HepG2 (cell line): Measurements from ENCODE around the gene NRN1L. TPM values are rescaled to one million over a fixed set of nuclear protein-coding genes. Genes with fewer than 3 reads are reported as not detected.

ENCODE experiments used
- ATAC-seq: fragments of 200-7000 bp; cut with Tn5 transposase; 3 replicates; pipeline ENCODE4 v1.9.1; 2020; ENCODE audit warnings: mild to moderate bottlenecking, moderate library complexity
- BruUV-seq: library from RNA; stranded (reverse); fragments of 400-500 nt; replicated peaks from 2 replicates; lab custom pipeline; 2021; lab: Mats Ljungman, UMichigan
- CTCF ChIA-PET: fragments of 300-600 bp; formaldehyde crosslinking; extraction: SDS; loops from one replicate; lab custom pipeline; 2021; ENCODE audit warnings: low total read pairs, inconsistent platforms, low intra/inter-chr PET ratio; lab: Yijun Ruan, JAX
- POLR2A ChIA-PET: fragments of 350-600 bp; sonication (Branson Sonifier 250); formaldehyde crosslinking; loops from one replicate; lab custom pipeline; 2020; ENCODE audit warnings: antibody characterized with exemption, inconsistent platforms; lab: Yijun Ruan, JAX
- DNase-seq: peaks from one replicate; pipeline ENCODE4 v3.0.0-alpha.2; 2015; ENCODE audit warnings: low spot score
- FAIRE-seq: peaks from 3 replicates; lab custom pipeline; 2011; peaks lifted over from hg19 to GRCh38; lab: Jason Lieb, UNC
- H2AFZ ChIP-seq: one replicate; pipeline ENCODE4 v1.6.1; 2011; ENCODE audit warnings: low read length, inconsistent platforms
- H3K27ac ChIP-seq: fragments of 300-600 bp; 3 replicates; pipeline ENCODE4 v1.8.0; 2011; ENCODE audit warnings: mixed run types, mild to moderate bottlenecking, mixed read lengths, low read length, inconsistent platforms; ENCODE audit not compliant: insufficient read depth; ENCODE audit errors: extremely low read length
- H3K27me3 ChIP-seq, 2 experiments: fragments of 200-600 bp in 1 of 2; 2 replicates in 1 of 2; 3 replicates in 1 of 2; pipeline versions ENCODE4 v1.6.0 to v1.8.0; 2011; ENCODE audit warnings: low read length in 2 of 2, mild to moderate bottlenecking in 2 of 2, moderate library complexity in 2 of 2, inconsistent platforms in 1 of 2; ENCODE audit not compliant: insufficient read depth in 2 of 2, control insufficient read depth in 1 of 2
- H3K36me3 ChIP-seq, 2 experiments: fragments of 200-600 bp in 1 of 2; replicated peaks in 1 of 2; 2 replicates in 1 of 2; 3 replicates in 1 of 2; pipeline versions ENCODE4 v1.5.1 to v1.8.0; 2011; ENCODE audit warnings: low read length in 2 of 2, inconsistent platforms in 1 of 2; ENCODE audit not compliant: insufficient read depth in 2 of 2, control insufficient read depth in 1 of 2
- H3K4me1 ChIP-seq: 2 replicates; pipeline ENCODE4 v1.5.1; 2012; ENCODE audit warnings: low read length, inconsistent platforms; ENCODE audit not compliant: insufficient read depth
- H3K4me2 ChIP-seq: 2 replicates; pipeline ENCODE4 v1.6.0; 2011; ENCODE audit warnings: low read depth, low read length, inconsistent platforms
- H3K4me3 ChIP-seq, 3 experiments: fragments of 200-600 bp in 1 of 3; sonication (generic), shearing (Covaris generic) in 1 of 3; replicated peaks in 1 of 3; 2 replicates each; pipeline ENCODE4 v1.5.1; 2011 to 2016; ENCODE audit warnings: low read length in 3 of 3, inconsistent platforms in 2 of 3, low read depth in 2 of 3, mild to moderate bottlenecking in 2 of 3, control low read depth in 1 of 3, mixed read lengths in 1 of 3; ENCODE audit not compliant: insufficient read depth in 1 of 3
- H3K79me2 ChIP-seq: one replicate; pipeline ENCODE4 v1.6.1; 2011; ENCODE audit warnings: low read length, inconsistent platforms; ENCODE audit not compliant: insufficient read depth
- H3K9ac ChIP-seq: 2 replicates; pipeline ENCODE4 v1.6.0; 2011; ENCODE audit warnings: mild to moderate bottlenecking, low read depth, low read length, inconsistent platforms; ENCODE audit not compliant: insufficient read depth
- H3K9me3 ChIP-seq: 2 replicates; pipeline ENCODE4 v1.5.1; 2012; ENCODE audit warnings: mild to moderate bottlenecking, low read length
- H4K20me1 ChIP-seq: 2 replicates; pipeline ENCODE4 v1.6.0; 2011; ENCODE audit warnings: inconsistent platforms, mild to moderate bottlenecking, low read length, moderate library complexity; ENCODE audit not compliant: insufficient read depth
- HOXA5 ChIP-seq: sonication (generic); formaldehyde crosslinking; IDR thresholded peaks from 2 replicates; pipeline ENCODE4 v1.4.0; 2020; ENCODE audit warnings: missing genetic modification reagents
- IRX3 ChIP-seq: sonication (generic); formaldehyde crosslinking; IDR thresholded peaks from 2 replicates; pipeline ENCODE4 v1.8.1; 2023; ENCODE audit warnings: mild to moderate bottlenecking, low read depth, missing genetic modification reagents, borderline replicate concordance
- SETDB1 ChIP-seq: sonication (generic); formaldehyde crosslinking; IDR thresholded peaks from 2 replicates; pipeline ENCODE4 v1.5.1; 2020; ENCODE audit warnings: missing genetic modification reagents, mild to moderate bottlenecking, borderline replicate concordance
- TAF1 ChIP-seq: sonication (generic); formaldehyde crosslinking; IDR thresholded peaks from 2 replicates; pipeline ENCODE4 v1.4.0; 2020; ENCODE audit warnings: missing genetic modification reagents
- TBL1XR1 ChIP-seq: fragments of 150-350 bp; IDR thresholded peaks from 2 replicates; pipeline ENCODE4 v1.6.1; 2014; ENCODE audit warnings: borderline replicate concordance, low read length; ENCODE audit not compliant: partially characterized antibody
- THAP11 ChIP-seq: IDR thresholded peaks from 2 replicates; pipeline ENCODE4 v1.6.1; 2016; ENCODE audit warnings: missing biosample characterization, missing genetic modification reagents
- ZBTB7B ChIP-seq: sonication (generic); formaldehyde crosslinking; IDR thresholded peaks from 2 replicates; pipeline ENCODE4 v1.4.0; 2020; ENCODE audit warnings: missing genetic modification reagents
- ZFP90 ChIP-seq: sonication (generic); formaldehyde crosslinking; IDR thresholded peaks from 2 replicates; pipeline ENCODE4 v1.8.0; 2022; ENCODE audit warnings: missing genetic modification reagents, mild to moderate bottlenecking, inconsistent platforms, borderline replicate concordance
- ZFX ChIP-seq: sonication (generic); formaldehyde crosslinking; IDR thresholded peaks from 2 replicates; pipeline ENCODE4 v1.4.0; 2020; ENCODE audit warnings: mild to moderate bottlenecking, low read depth, missing genetic modification reagents, moderate library complexity
- ZKSCAN1 ChIP-seq: fragments of 150-350 bp; IDR thresholded peaks from 2 replicates; pipeline ENCODE4 v1.6.1; 2014; ENCODE audit warnings: low read length
- ZNF572 ChIP-seq: sonication (generic); formaldehyde crosslinking; IDR thresholded peaks from 2 replicates; pipeline ENCODE4 v1.5.1; 2020; ENCODE audit warnings: mild to moderate bottlenecking, missing genetic modification reagents
- ZNF670 ChIP-seq: sonication (generic); formaldehyde crosslinking; IDR thresholded peaks from 2 replicates; pipeline ENCODE4 v1.8.0; 2022; ENCODE audit warnings: mild to moderate bottlenecking, missing genetic modification reagents, borderline replicate concordance
- ZNF724P ChIP-seq: sonication (generic); formaldehyde crosslinking; IDR thresholded peaks from 2 replicates; pipeline ENCODE4 v1.8.0; 2022; ENCODE audit warnings: missing genetic modification reagents, borderline replicate concordance
- ZNF737 ChIP-seq: sonication (generic); formaldehyde crosslinking; IDR thresholded peaks from 2 replicates; pipeline ENCODE4 v1.5.0; 2020; ENCODE audit warnings: missing genetic modification reagents, mild to moderate bottlenecking, borderline replicate concordance
- WGBS: methylation state at CpG from one replicate; pipeline ENCODE4 v1.1.6; 2017; ENCODE audit warnings: low lambda C conversion rate; 5-methylcytosine and 5-hydroxymethylcytosine counted together
- in situ Hi-C: cut with HindIII; loops from 2 replicates; pipeline ENCODE4 v1.10.0; 2017; ENCODE audit warnings: low pct_unique_long_range_greater_than_20kb; ENCODE audit not compliant: extremely low pct_ligation_motif_present
- intact Hi-C: fragments of 100-400 bp; cut with micrococcal nuclease; formaldehyde crosslinking; loops from one replicate; pipeline ENCODE4 v1.10.0; 2022; ENCODE audit not compliant: unreplicated experiment
- polyA plus RNA-seq, 8 experiments: library from polyadenylated mRNA; depleted of rRNA in 3 of 8; stranded (reverse) in 7 of 8; unstranded in 1 of 8; fragments of >200 nt; fragmentation: Illumina TruSeq in 4 of 8; extraction: Trizol in 4 of 8; gene quantifications; 2 replicates each; pipeline versions ENCODE4 v1.2.1 to v1.2.3, GENCODE V29; 2011 to 2016; ENCODE audit warnings: low read depth in 4 of 8, missing spikeins in 1 of 8, mixed read lengths in 1 of 8; ENCODE audit not compliant: insufficient read depth in 1 of 8
- total RNA-seq, 5 experiments: library from RNA; depleted of rRNA; stranded (reverse); fragments of >200 nt; fragmentation: Illumina TruSeq; extraction: Trizol; gene quantifications; 2 replicates each; pipeline ENCODE4 v1.2.3, GENCODE V29; 2016; ENCODE audit warnings: low read depth in 1 of 5
- TF ChIP-seq, protein P1 (sequence below): sonication (generic); formaldehyde crosslinking; IDR thresholded peaks from 2 replicates; pipeline ENCODE4 v1.5.0; 2020; ENCODE audit warnings: mild to moderate bottlenecking, missing genetic modification reagents, borderline replicate concordance
- TF ChIP-seq, protein P2 (sequence below): sonication (generic); formaldehyde crosslinking; IDR thresholded peaks from 2 replicates; pipeline ENCODE4 v1.4.0; 2020; ENCODE audit warnings: missing genetic modification reagents

NRN1L gene
- total and polyA plus RNA-seq, 2 of the 13 experiments (the other 11 are each of a cell fraction or from before 2014, with no cell fraction given): 0.53 to 1.2 TPM

DNA sequence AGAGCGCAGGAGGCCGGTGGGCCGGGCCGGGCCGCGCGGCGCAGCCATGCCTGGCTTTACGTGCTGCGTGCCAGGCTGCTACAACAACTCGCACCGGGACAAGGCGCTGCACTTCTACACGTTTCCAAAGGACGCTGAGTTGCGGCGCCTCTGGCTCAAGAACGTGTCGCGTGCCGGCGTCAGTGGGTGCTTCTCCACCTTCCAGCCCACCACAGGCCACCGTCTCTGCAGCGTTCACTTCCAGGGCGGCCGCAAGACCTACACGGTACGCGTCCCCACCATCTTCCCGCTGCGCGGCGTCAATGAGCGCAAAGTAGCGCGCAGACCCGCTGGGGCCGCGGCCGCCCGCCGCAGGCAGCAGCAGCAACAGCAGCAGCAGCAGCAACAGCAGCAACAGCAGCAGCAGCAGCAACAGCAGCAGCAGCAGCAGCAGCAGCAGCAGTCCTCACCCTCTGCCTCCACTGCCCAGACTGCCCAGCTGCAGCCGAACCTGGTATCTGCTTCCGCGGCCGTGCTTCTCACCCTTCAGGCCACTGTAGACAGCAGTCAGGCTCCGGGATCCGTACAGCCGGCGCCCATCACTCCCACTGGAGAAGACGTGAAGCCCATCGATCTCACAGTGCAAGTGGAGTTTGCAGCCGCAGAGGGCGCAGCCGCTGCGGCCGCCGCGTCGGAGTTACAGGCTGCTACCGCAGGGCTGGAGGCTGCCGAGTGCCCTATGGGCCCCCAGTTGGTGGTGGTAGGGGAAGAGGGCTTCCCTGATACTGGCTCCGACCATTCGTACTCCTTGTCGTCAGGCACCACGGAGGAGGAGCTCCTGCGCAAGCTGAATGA, 42.0 kb upstream of the NRN1L start (continued):
- TF ChIP-seq, protein P1, sequence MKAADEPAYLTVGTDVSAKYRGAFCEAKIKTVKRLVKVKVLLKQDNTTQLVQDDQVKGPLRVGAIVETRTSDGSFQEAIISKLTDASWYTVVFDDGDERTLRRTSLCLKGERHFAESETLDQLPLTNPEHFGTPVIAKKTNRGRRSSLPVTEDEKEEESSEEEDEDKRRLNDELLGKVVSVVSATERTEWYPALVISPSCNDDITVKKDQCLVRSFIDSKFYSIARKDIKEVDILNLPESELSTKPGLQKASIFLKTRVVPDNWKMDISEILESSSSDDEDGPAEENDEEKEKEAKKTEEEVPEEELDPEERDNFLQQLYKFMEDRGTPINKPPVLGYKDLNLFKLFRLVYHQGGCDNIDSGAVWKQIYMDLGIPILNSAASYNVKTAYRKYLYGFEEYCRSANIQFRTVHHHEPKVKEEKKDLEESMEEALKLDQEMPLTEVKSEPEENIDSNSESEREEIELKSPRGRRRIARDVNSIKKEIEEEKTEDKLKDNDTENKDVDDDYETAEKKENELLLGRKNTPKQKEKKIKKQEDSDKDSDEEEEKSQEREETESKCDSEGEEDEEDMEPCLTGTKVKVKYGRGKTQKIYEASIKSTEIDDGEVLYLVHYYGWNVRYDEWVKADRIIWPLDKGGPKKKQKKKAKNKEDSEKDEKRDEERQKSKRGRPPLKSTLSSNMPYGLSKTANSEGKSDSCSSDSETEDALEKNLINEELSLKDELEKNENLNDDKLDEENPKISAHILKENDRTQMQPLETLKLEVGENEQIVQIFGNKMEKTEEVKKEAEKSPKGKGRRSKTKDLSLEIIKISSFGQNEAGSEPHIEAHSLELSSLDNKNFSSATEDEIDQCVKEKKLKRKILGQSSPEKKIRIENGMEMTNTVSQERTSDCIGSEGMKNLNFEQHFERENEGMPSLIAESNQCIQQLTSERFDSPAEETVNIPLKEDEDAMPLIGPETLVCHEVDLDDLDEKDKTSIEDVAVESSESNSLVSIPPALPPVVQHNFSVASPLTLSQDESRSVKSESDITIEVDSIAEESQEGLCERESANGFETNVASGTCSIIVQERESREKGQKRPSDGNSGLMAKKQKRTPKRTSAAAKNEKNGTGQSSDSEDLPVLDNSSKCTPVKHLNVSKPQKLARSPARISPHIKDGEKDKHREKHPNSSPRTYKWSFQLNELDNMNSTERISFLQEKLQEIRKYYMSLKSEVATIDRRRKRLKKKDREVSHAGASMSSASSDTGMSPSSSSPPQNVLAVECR: peak; percentile 75
- TF ChIP-seq THAP11 (peak; percentile 61; the same call in 1 of the 2 replicates), ZNF670 (0 out of 2 replicates have a peak, but pooled peaks have one; percentile 30), ZNF572 (CRISPR knock-in tag) (0 out of 2 replicates have a peak, but pooled peaks have one; percentile 53), ZNF737 (CRISPR knock-in tag) (0 out of 2 replicates have a peak, but pooled peaks have one; percentile 77), TAF1 (peak; percentile 59; the same call in 1 of the 2 replicates)

DNA sequence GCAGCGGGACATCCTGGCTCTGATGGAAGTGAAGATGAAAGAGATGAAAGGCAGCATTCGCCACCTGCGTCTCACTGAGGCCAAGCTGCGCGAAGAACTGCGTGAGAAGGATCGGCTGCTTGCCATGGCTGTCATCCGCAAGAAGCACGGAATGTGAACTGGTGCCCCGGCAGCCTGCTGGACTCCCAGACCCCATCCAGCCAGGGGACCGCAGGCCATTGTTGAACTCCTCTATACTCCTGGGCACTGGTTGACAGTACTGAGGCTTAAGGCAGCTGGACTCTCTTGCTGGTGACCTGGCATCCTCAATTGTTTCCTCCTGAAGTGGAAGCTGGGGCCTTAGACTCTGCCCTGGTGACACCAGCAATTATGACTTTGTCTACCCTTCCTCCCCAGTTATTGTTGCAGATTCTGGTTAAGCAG, 41.3 kb upstream of the NRN1L start:
- ATAC-seq (no peak), FAIRE-seq (no peak), DNase-seq (no peak)
- ChIA-PET CTCF (interaction anchor here (1.3 to 2.6 kb wide), 3 partner anchors 22 to 40 kb away, joined by 3 to 28 read pairs (median 4); no protein-coding TSS in a partner anchor), POLR2A (interaction anchor here (1.0 to 2.6 kb wide), 4 partner anchors 10 to 92 kb away, joined by 6 to 15 read pairs (median 8); partner anchors contain the start of genes RANBP10 and TSNAXIP1)
- H3K79me2 ChIP-seq: peaks cover 47% of the 10 kb centered on the region
- intact Hi-C loops: loop anchor here (1.0 kb wide), 1 partner anchor 22 kb away; no protein-coding TSS in a partner anchor
- 36% methylated on average over 4 of the region's 11 CpGs for WGBS
- H2AFZ ChIP-seq: no peak overlapping the region
- TSS peak; percentile 23 for BruUV-seq
- peaks cover 44% of the 10 kb centered on the region for H3K4me1 ChIP-seq
- peak overlapping the region; percentile 93 for H3K9ac ChIP-seq
- H3K27ac ChIP-seq: peak overlapping the region; percentile 92
- peak overlapping the region; percentile 80 to 97 (median 92) for H3K4me3 ChIP-seq
- in situ Hi-C loops: no loop called here
- peaks cover 29% of the 10 kb centered on the region for H4K20me1 ChIP-seq
- H3K36me3 ChIP-seq: no peaks in the 10 kb centered on the region
- H3K9me3 ChIP-seq: no peaks in the 10 kb centered on the region
- H3K4me2 ChIP-seq: peak overlapping the region; percentile 89
- no peaks in the 10 kb centered on the region; a peak in 1 of 5 replicates for H3K27me3 ChIP-seq
- TF ChIP-seq TBL1XR1 (no peak), ZBTB7B (CRISPR knock-in tag) (no peak), SETDB1 (CRISPR knock-in tag) (no peak), HOXA5 (CRISPR knock-in tag) (no peak), ZNF724P (CRISPR knock-in tag) (no peak), ZFX (CRISPR knock-in tag) (no peak), ZFP90 (CRISPR knock-in tag) (0 out of 2 replicates have a peak, but pooled peaks have one; percentile 1), IRX3 (CRISPR knock-in tag) (no peak), ZKSCAN1 (no peak), ZNF572 (CRISPR knock-in tag) (no peak)
- TF ChIP-seq, protein P2, sequence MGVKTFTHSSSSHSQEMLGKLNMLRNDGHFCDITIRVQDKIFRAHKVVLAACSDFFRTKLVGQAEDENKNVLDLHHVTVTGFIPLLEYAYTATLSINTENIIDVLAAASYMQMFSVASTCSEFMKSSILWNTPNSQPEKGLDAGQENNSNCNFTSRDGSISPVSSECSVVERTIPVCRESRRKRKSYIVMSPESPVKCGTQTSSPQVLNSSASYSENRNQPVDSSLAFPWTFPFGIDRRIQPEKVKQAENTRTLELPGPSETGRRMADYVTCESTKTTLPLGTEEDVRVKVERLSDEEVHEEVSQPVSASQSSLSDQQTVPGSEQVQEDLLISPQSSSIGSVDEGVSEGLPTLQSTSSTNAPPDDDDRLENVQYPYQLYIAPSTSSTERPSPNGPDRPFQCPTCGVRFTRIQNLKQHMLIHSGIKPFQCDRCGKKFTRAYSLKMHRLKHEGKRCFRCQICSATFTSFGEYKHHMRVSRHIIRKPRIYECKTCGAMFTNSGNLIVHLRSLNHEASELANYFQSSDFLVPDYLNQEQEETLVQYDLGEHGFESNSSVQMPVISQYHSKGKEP: no peak
